ENCODE data around the gene NEURL1B.

The NEURL1B gene

GRCh38 chr5:172683645-172684471 is 42.8 kb downstream of the NEURL1B start:
- H3K9ac ChIP-seq (ENCODE audit: low read length), result no peak overlapping the region
- H4K8ac ChIP-seq (ENCODE audit: low read length), result peak overlapping the region; percentile 25
- H2AK5ac ChIP-seq (ENCODE audit: low read length, severe bottlenecking), result no peak overlapping the region
- H3K36me3 ChIP-seq (ENCODE audit: control insufficient read depth in 1 of 2, insufficient read depth in 2 of 2, low read depth in 1 of 2, low read length in 2 of 2), result peaks cover 0 to 10% of the 10 kb centered on the region in 2 experiments
- H2BK120ac ChIP-seq (ENCODE audit: low read depth, low read length), result no peak overlapping the region
- H3K23ac ChIP-seq (ENCODE audit: low read length in 2 of 2), result no peak overlapping the region
- H4K91ac ChIP-seq (ENCODE audit: low read length), result no peak overlapping the region
- no peak overlapping the region for H3K18ac ChIP-seq (ENCODE audit: low read depth in 1 of 2, low read length in 2 of 2)
- H3K9me3 ChIP-seq (ENCODE audit: control insufficient read depth, low read length), result no peaks in the 10 kb centered on the region
- H3K14ac ChIP-seq (ENCODE audit: low read length in 2 of 2), result peak overlapping the region in 1 of 2 experiments; percentile 38
- H3K79me1 ChIP-seq (replicated peaks; ENCODE audit: low read length, poor library complexity, severe bottlenecking), result no peaks in the 10 kb centered on the region
- no peak overlapping the region for H3K27ac ChIP-seq (ENCODE audit: low read length, poor library complexity, severe bottlenecking)
- WGBS, result 48% methylated on average over 79 of the region's 125 CpGs
- peak overlapping the region in 1 of 2 experiments; percentile 31 for H3K4ac ChIP-seq (ENCODE audit: low read depth in 1 of 2, low read length in 2 of 2)
- no peak for DNase-seq
- H3K4me1 ChIP-seq (ENCODE audit: control insufficient read depth, insufficient read depth, low read depth, low read length), result peaks cover 12% of the 10 kb centered on the region
- H3K4me3 ChIP-seq (ENCODE audit: insufficient read depth in 1 of 2, low read depth in 1 of 2, low read length in 2 of 2), result peak overlapping the region in 1 of 2 experiments; percentile 38
- H2BK15ac ChIP-seq (ENCODE audit: low read depth, poor library complexity, severe bottlenecking), result peak overlapping the region; percentile 57
- H3K4me2 ChIP-seq (ENCODE audit: low read length, poor library complexity, severe bottlenecking), result peak overlapping the region; percentile 42
- H2BK5ac ChIP-seq (ENCODE audit: low read depth, low read length, poor library complexity, severe bottlenecking), result no peak overlapping the region
- peaks cover 15 to 20% of the 10 kb centered on the region in 2 experiments for H3K27me3 ChIP-seq (ENCODE audit: control insufficient read depth in 1 of 2, insufficient read depth in 1 of 2, low read length in 2 of 2)
- H2BK12ac ChIP-seq (ENCODE audit: low read length in 2 of 2), result peak overlapping the region in 1 of 2 experiments; percentile 24
- H2AFZ ChIP-seq (ENCODE audit: low read depth, low read length), result no peak overlapping the region

DNA sequence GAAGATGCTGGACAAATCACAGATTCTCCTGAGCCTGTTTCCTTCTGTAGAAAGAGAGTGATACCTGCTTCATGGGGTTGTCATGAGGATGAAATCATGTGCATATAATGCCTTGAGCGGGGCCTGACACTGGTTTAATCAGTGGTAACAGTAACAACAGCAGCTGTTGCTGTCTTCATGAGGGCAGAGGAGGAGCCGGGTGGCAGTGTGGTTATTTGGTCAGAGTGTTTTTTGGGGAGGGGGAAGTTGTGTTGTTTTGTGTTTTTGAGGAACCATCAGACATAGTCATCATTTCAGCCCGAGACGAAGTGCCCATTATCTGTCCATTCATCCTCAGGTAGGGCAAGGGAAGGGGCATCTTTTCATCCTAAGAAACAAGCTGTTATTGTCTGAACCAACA is 44.0 kb downstream of the NEURL1B start:
- H2BK120ac ChIP-seq (ENCODE audit: low read depth, low read length), result no peak overlapping the region
- no peak overlapping the region for H3K23ac ChIP-seq (ENCODE audit: low read length in 2 of 2)
- no peak overlapping the region for H3K4me3 ChIP-seq (ENCODE audit: insufficient read depth in 1 of 2, low read depth in 1 of 2, low read length in 2 of 2)
- no peak for DNase-seq
- no peak overlapping the region for H2AK5ac ChIP-seq (ENCODE audit: low read length, severe bottlenecking)
- H4K91ac ChIP-seq (ENCODE audit: low read length), result no peak overlapping the region
- H2BK12ac ChIP-seq (ENCODE audit: low read length in 2 of 2), result no peak overlapping the region
- no peak overlapping the region for H3K18ac ChIP-seq (ENCODE audit: low read depth in 1 of 2, low read length in 2 of 2)
- no peak overlapping the region for H3K27ac ChIP-seq (ENCODE audit: low read length, poor library complexity, severe bottlenecking)
- no peak overlapping the region for H3K4ac ChIP-seq (ENCODE audit: low read depth in 1 of 2, low read length in 2 of 2)
- H2BK5ac ChIP-seq (ENCODE audit: low read depth, low read length, poor library complexity, severe bottlenecking), result no peak overlapping the region
- WGBS, result 94% methylated on average over 4 of the region's 4 CpGs
- no peak overlapping the region for H3K14ac ChIP-seq (ENCODE audit: low read length in 2 of 2)
- H3K9me3 ChIP-seq (ENCODE audit: control insufficient read depth, low read length), result no peaks in the 10 kb centered on the region
- peaks cover 12% of the 10 kb centered on the region for H3K4me1 ChIP-seq (ENCODE audit: control insufficient read depth, insufficient read depth, low read depth, low read length)
- no peak overlapping the region for H4K8ac ChIP-seq (ENCODE audit: low read length)
- peaks cover 0 to 10% of the 10 kb centered on the region in 2 experiments for H3K36me3 ChIP-seq (ENCODE audit: control insufficient read depth in 1 of 2, insufficient read depth in 2 of 2, low read depth in 1 of 2, low read length in 2 of 2)
- no peak overlapping the region for H2AFZ ChIP-seq (ENCODE audit: low read depth, low read length)
- no peak overlapping the region for H3K4me2 ChIP-seq (ENCODE audit: low read length, poor library complexity, severe bottlenecking)
- H2BK15ac ChIP-seq (ENCODE audit: low read depth, poor library complexity, severe bottlenecking), result no peak overlapping the region
- H3K9ac ChIP-seq (ENCODE audit: low read length), result no peak overlapping the region
- peaks cover 15 to 25% of the 10 kb centered on the region in 2 experiments for H3K27me3 ChIP-seq (ENCODE audit: control insufficient read depth in 1 of 2, insufficient read depth in 1 of 2, low read length in 2 of 2)
- no peaks in the 10 kb centered on the region for H3K79me1 ChIP-seq (replicated peaks; ENCODE audit: low read length, poor library complexity, severe bottlenecking)

DNA sequence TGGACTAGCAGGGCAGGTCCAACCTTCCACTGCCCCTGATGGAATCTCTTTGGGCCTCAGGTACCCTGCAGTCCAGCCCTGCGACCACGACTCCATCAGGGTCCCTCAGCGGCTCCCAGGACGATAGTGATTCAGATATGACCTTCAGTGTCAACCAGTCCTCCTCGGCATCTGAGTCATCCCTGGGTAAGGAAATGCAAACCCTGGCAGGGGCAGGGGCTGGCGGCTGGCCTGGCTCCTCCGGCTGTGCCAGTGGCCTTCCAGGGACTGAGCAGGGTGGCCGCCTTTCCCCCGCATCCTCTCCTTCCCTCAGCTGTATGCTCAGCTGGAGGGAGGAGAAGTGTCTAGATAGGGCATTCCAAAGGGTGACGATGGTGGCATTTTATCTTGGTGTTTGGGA is 45.0 kb downstream of the NEURL1B start:
- no peak for DNase-seq
- no peak overlapping the region for H2BK5ac ChIP-seq (ENCODE audit: low read depth, low read length, poor library complexity, severe bottlenecking)
- H4K8ac ChIP-seq (ENCODE audit: low read length), result no peak overlapping the region
- H3K36me3 ChIP-seq (ENCODE audit: control insufficient read depth in 1 of 2, insufficient read depth in 2 of 2, low read depth in 1 of 2, low read length in 2 of 2), result peaks cover 0 to 10% of the 10 kb centered on the region in 2 experiments
- H3K79me1 ChIP-seq (replicated peaks; ENCODE audit: low read length, poor library complexity, severe bottlenecking), result no peaks in the 10 kb centered on the region
- peaks cover 15 to 30% of the 10 kb centered on the region in 2 experiments for H3K27me3 ChIP-seq (ENCODE audit: control insufficient read depth in 1 of 2, insufficient read depth in 1 of 2, low read length in 2 of 2)
- H2BK12ac ChIP-seq (ENCODE audit: low read length in 2 of 2), result no peak overlapping the region
- H3K4me1 ChIP-seq (ENCODE audit: control insufficient read depth, insufficient read depth, low read depth, low read length), result peaks cover 12% of the 10 kb centered on the region
- H2AK5ac ChIP-seq (ENCODE audit: low read length, severe bottlenecking), result no peak overlapping the region
- H3K23ac ChIP-seq (ENCODE audit: low read length in 2 of 2), result no peak overlapping the region
- no peak overlapping the region for H2BK120ac ChIP-seq (ENCODE audit: low read depth, low read length)
- H3K27ac ChIP-seq (ENCODE audit: low read length, poor library complexity, severe bottlenecking), result no peak overlapping the region
- WGBS, result 84% methylated on average over 9 of the region's 10 CpGs
- no peak overlapping the region for H4K91ac ChIP-seq (ENCODE audit: low read length)
- no peak overlapping the region for H3K14ac ChIP-seq (ENCODE audit: low read length in 2 of 2)
- no peak overlapping the region for H3K9ac ChIP-seq (ENCODE audit: low read length)
- H3K4me3 ChIP-seq (ENCODE audit: insufficient read depth in 1 of 2, low read depth in 1 of 2, low read length in 2 of 2), result no peak overlapping the region
- H3K9me3 ChIP-seq (ENCODE audit: control insufficient read depth, low read length), result no peaks in the 10 kb centered on the region
- H3K18ac ChIP-seq (ENCODE audit: low read depth in 1 of 2, low read length in 2 of 2), result no peak overlapping the region
- no peak overlapping the region for H2AFZ ChIP-seq (ENCODE audit: low read depth, low read length)
- H3K4ac ChIP-seq (ENCODE audit: low read depth in 1 of 2, low read length in 2 of 2), result no peak overlapping the region
- H3K4me2 ChIP-seq (ENCODE audit: low read length, poor library complexity, severe bottlenecking), result no peak overlapping the region
- H2BK15ac ChIP-seq (ENCODE audit: low read depth, poor library complexity, severe bottlenecking), result no peak overlapping the region

DNA sequence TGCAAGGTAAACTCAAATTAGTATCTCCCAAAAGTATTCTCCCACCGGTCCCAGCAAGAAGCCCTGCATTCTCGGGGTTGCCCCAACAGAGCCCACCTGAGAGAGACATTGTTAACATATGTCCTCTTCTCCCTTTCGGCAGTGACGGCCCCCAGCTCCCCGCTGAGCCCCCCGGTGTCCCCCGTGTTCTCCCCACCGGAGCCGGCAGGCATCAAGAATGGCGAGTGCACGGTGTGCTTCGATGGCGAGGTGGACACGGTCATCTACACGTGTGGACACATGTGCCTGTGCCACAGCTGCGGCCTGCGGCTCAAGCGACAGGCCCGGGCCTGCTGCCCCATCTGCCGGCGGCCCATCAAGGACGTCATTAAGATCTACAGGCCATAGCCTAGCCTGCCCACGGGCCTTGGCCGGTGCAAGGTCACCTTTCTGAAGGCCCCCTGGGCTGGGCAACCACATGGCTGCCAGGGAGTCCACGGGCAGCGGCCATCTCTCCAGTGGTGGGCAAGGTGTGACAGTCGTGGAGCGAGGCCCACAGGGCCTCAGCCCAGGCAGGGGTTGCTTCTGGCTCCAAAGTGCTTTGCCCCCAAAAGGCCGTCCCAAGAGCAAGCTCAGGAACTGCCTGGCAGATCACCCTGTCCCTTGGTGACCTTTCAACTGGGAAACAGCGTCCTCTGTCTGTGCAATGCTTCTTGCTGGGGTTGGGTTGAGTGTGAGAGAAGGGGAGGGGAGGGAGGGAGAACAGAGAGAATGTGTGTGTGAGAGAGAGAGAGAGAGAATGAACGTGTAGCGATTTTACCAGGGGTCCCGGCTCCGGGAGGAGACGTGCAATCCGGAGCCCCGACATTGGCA is 45.7 kb downstream of the NEURL1B start:
- WGBS, result 97% methylated on average over 37 of the region's 37 CpGs
- no peak overlapping the region for H3K14ac ChIP-seq (ENCODE audit: low read length in 2 of 2)
- peak overlapping the region; percentile 36 for H4K91ac ChIP-seq (ENCODE audit: low read length)
- H3K27me3 ChIP-seq (ENCODE audit: control insufficient read depth in 1 of 2, insufficient read depth in 1 of 2, low read length in 2 of 2), result peaks cover 15 to 30% of the 10 kb centered on the region in 2 experiments
- no peaks in the 10 kb centered on the region for H3K9me3 ChIP-seq (ENCODE audit: control insufficient read depth, low read length)
- H3K4me1 ChIP-seq (ENCODE audit: control insufficient read depth, insufficient read depth, low read depth, low read length), result peaks cover 12% of the 10 kb centered on the region
- H2AFZ ChIP-seq (ENCODE audit: low read depth, low read length), result no peak overlapping the region
- H3K27ac ChIP-seq (ENCODE audit: low read length, poor library complexity, severe bottlenecking), result no peak overlapping the region
- H3K9ac ChIP-seq (ENCODE audit: low read length), result no peak overlapping the region
- H2BK12ac ChIP-seq (ENCODE audit: low read length in 2 of 2), result peak overlapping the region in 1 of 2 experiments; percentile 11
- no peak overlapping the region for H3K4me2 ChIP-seq (ENCODE audit: low read length, poor library complexity, severe bottlenecking)
- H3K36me3 ChIP-seq (ENCODE audit: control insufficient read depth in 1 of 2, insufficient read depth in 2 of 2, low read depth in 1 of 2, low read length in 2 of 2), result peaks cover 0 to 10% of the 10 kb centered on the region in 2 experiments
- no peak overlapping the region for H4K8ac ChIP-seq (ENCODE audit: low read length)
- H3K18ac ChIP-seq (ENCODE audit: low read depth in 1 of 2, low read length in 2 of 2), result no peak overlapping the region
- no peak overlapping the region for H3K23ac ChIP-seq (ENCODE audit: low read length in 2 of 2)
- no peak overlapping the region for H3K4ac ChIP-seq (ENCODE audit: low read depth in 1 of 2, low read length in 2 of 2)
- no peak overlapping the region for H2AK5ac ChIP-seq (ENCODE audit: low read length, severe bottlenecking)
- no peak overlapping the region for H2BK5ac ChIP-seq (ENCODE audit: low read depth, low read length, poor library complexity, severe bottlenecking)
- no peak overlapping the region for H3K4me3 ChIP-seq (ENCODE audit: insufficient read depth in 1 of 2, low read depth in 1 of 2, low read length in 2 of 2)
- no peak for DNase-seq
- no peaks in the 10 kb centered on the region for H3K79me1 ChIP-seq (replicated peaks; ENCODE audit: low read length, poor library complexity, severe bottlenecking)
- no peak overlapping the region for H2BK120ac ChIP-seq (ENCODE audit: low read depth, low read length)
- H2BK15ac ChIP-seq (ENCODE audit: low read depth, poor library complexity, severe bottlenecking), result no peak overlapping the region

Measured in mesenchymal stem cell (in vitro differentiated cells and primary cell).